GM12878 (cell line): Measurements from ENCODE around the gene CCDC57. TPM values are rescaled to one million over a fixed set of nuclear protein-coding genes. Genes with fewer than 3 reads are reported as not detected.

Experiments
- BCL11A ChIP-seq: IDR thresholded peaks from 2 replicates; pipeline ENCODE4 v1.6.1; 2011; ENCODE audit warnings: low read depth, low read length
- CEBPB ChIP-seq, 2 experiments: fragments of 150-350 bp in 1 of 2; IDR thresholded peaks; 2 replicates each; pipeline ENCODE4 v1.6.1; 2012 to 2014; ENCODE audit warnings: low read depth in 2 of 2, low read length in 2 of 2, borderline replicate concordance in 1 of 2, inconsistent platforms in 1 of 2
- CHD2 ChIP-seq: IDR thresholded peaks from 2 replicates; pipeline ENCODE4 v1.6.1; 2011; ENCODE audit warnings: low read depth, low read length, improper control_type of control experiment, borderline replicate concordance
- E2F8 ChIP-seq: fragments of 450-650 bp; IDR thresholded peaks from 2 replicates; pipeline ENCODE4 v1.6.1; 2018; ENCODE audit warnings: mild to moderate bottlenecking, low read depth, moderate library complexity; ENCODE audit not compliant: partially characterized antibody
- EGR1 ChIP-seq, 2 experiments: IDR thresholded peaks; 1 replicate in 1 of 2; 2 replicates in 1 of 2; pipeline ENCODE4 v1.6.1; 2011 to 2012; ENCODE audit warnings: low read depth in 2 of 2, low read length in 2 of 2, borderline replicate concordance in 1 of 2, mild to moderate bottlenecking in 1 of 2, moderate library complexity in 1 of 2
- JUNB ChIP-seq: IDR thresholded peaks from 2 replicates; pipeline ENCODE4 v1.6.1; 2016; ENCODE audit warnings: antibody characterized with exemption, mild to moderate bottlenecking
- MYC ChIP-seq: IDR thresholded peaks from 2 replicates; pipeline ENCODE4 v1.6.1; 2011; ENCODE audit warnings: mild to moderate bottlenecking, low read length, moderate library complexity, inconsistent platforms; ENCODE audit not compliant: insufficient read depth, insufficient replicate concordance, insufficient read length, severe bottlenecking
- NR2C1 ChIP-seq: fragments of 450-650 bp; IDR thresholded peaks from 2 replicates; pipeline ENCODE4 v1.6.1; 2017; ENCODE audit warnings: antibody characterized with exemption, mild to moderate bottlenecking, moderate library complexity
- NR2F1 ChIP-seq: fragments of 450-650 bp; conservative IDR thresholded peaks from 2 replicates; pipeline ENCODE4 v1.6.1; 2017; ENCODE audit warnings: mild to moderate bottlenecking
- PAX5 ChIP-seq: IDR thresholded peaks from 2 replicates; pipeline ENCODE4 v1.6.1; 2011; ENCODE audit warnings: low read depth, low read length, borderline replicate concordance
- PBX3 ChIP-seq: IDR thresholded peaks from 2 replicates; pipeline ENCODE4 v1.6.1; 2011; ENCODE audit warnings: mild to moderate bottlenecking, low read depth, low read length, moderate library complexity; ENCODE audit not compliant: insufficient replicate concordance
- RBBP5 ChIP-seq: fragments of 200-600 bp; sonication (generic); conservative IDR thresholded peaks from 2 replicates; pipeline ENCODE4 v1.6.1; 2016
- SIX5 ChIP-seq: IDR thresholded peaks from 2 replicates; pipeline ENCODE4 v1.6.1; 2011; ENCODE audit warnings: mild to moderate bottlenecking, low read depth, low read length, moderate library complexity; ENCODE audit not compliant: severe bottlenecking
- SMC3 ChIP-seq: IDR thresholded peaks from 2 replicates; pipeline ENCODE4 v1.6.1; 2011; ENCODE audit warnings: low read length, improper control_type of control experiment, borderline replicate concordance
- SP1 ChIP-seq: IDR thresholded peaks from one replicate; pipeline ENCODE4 v1.6.1; 2011; ENCODE audit warnings: low read depth, low read length
- TCF7 ChIP-seq: IDR thresholded peaks from 2 replicates; pipeline ENCODE4 v1.6.1; 2014; ENCODE audit warnings: antibody characterized with exemption, borderline replicate concordance
- USF1 ChIP-seq: IDR thresholded peaks from 2 replicates; pipeline ENCODE4 v1.6.1; 2011; ENCODE audit warnings: borderline replicate concordance, low read depth, mild to moderate bottlenecking, moderate library complexity, mixed read lengths, low read length; ENCODE audit not compliant: insufficient read depth; ENCODE audit errors: extremely low read length
- ZNF384 ChIP-seq: IDR thresholded peaks from 2 replicates; pipeline ENCODE4 v1.6.1; 2012; ENCODE audit warnings: low read depth, mild to moderate bottlenecking, low read length, improper control_type of control experiment, borderline replicate concordance
- polyA plus RNA-seq, 11 experiments: library from polyadenylated mRNA; depleted of rRNA in 4 of 11; unstranded in 6 of 11; stranded (reverse) in 5 of 11; fragments of >200 nt; fragmentation: Nextera tagmentation in 4 of 11; fragmentation: Illumina TruSeq in 1 of 11; extraction: Ambion mirVana in 4 of 11; extraction: Trizol in 1 of 11; gene quantifications; 1 replicate in 1 of 11; 2 replicates in 10 of 11; pipeline versions ENCODE4 v1.2.1 to v1.2.3, GENCODE V29; 2011 to 2016; ENCODE audit warnings: inconsistent platforms in 2 of 11, missing spikeins in 2 of 11, low read depth in 1 of 11
- total RNA-seq, 4 experiments: library from RNA; depleted of rRNA in 3 of 4; stranded (reverse); fragments of >200 nt in 3 of 4; fragmentation: Illumina TruSeq in 1 of 4; extraction: Trizol in 1 of 4; gene quantifications; 2 replicates each; pipeline versions ENCODE4 v1.2.1 to v1.2.3, GENCODE V29; 2013 to 2021

The CCDC57 gene
- total and polyA plus RNA-seq, 10 of the 15 experiments (the other 5 are each of a cell fraction or from before 2014, with no cell fraction given) = 5.4 to 123 (median 45.8) TPM

GRCh38 chr17:82051776-82052637 is 160.6 kb downstream of the CCDC57 start, which contains the start of the genes GPS1 and RFNG (continued):
- TF ChIP-seq USF1 = no peak
- no peak for TF ChIP-seq MYC
- no peak for TF ChIP-seq E2F8
- TF ChIP-seq RBBP5 = no peak
- TF ChIP-seq NR2C1 = peak; percentile 98
- TF ChIP-seq SIX5 = peak; percentile 54
- no peak for TF ChIP-seq CEBPB (IDR thresholded peaks at IDR 0.05; ENCODE audit: borderline replicate concordance in 1 of 2, low read depth in 2 of 2, low read length in 2 of 2)
- TF ChIP-seq ZNF384 = no peak
- no peak for TF ChIP-seq JUNB
- no peak for TF ChIP-seq CHD2
- peak; percentile 58 for TF ChIP-seq NR2F1
- no peak for TF ChIP-seq PBX3
- TF ChIP-seq BCL11A = no peak
- peak; percentile 51 to 53 for TF ChIP-seq EGR1 (IDR thresholded peaks at IDR 0.05; ENCODE audit: borderline replicate concordance in 1 of 2, low read depth in 2 of 2, low read length in 2 of 2)
- TF ChIP-seq PAX5 = 0 out of 2 replicates have a peak, but pooled peaks have one; percentile 14
- TF ChIP-seq TCF7 = no peak
- no peak for TF ChIP-seq SMC3
- TF ChIP-seq SP1 = peak; percentile 68
